GM21528 (cell line): ENCODE data around the gene FOXP4.

Experiments
- ATAC-seq: cut with Tn5 transposase; IDR thresholded peaks from one replicate; pipeline ENCODE4 v1.9.1; 2021; ENCODE audit warnings: mild to moderate bottlenecking, moderate library complexity; ENCODE audit not compliant: unreplicated experiment, low FRiP score

Gene FOXP4

DNA sequence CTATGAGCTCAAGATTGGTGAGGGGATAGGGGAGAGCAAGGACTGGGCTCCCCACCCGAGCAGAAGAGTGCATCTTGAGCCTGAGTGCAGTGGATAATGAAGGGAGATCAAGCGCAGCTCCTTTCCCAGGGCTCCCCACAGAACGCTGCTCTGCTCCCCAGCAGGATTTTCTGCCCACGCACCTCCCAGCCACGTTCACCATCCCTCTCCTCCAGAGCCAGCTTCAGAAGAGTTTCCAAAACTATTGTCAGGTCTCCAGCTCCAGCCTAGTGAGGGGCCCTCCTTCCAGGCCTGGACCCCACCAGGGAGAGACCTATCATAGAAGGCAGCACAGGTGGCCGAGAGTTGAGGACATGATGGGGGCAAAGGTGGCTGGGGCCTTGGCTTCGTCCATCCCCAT is 34.5 kb downstream of the FOXP4 start:
- ATAC-seq = no peak

DNA sequence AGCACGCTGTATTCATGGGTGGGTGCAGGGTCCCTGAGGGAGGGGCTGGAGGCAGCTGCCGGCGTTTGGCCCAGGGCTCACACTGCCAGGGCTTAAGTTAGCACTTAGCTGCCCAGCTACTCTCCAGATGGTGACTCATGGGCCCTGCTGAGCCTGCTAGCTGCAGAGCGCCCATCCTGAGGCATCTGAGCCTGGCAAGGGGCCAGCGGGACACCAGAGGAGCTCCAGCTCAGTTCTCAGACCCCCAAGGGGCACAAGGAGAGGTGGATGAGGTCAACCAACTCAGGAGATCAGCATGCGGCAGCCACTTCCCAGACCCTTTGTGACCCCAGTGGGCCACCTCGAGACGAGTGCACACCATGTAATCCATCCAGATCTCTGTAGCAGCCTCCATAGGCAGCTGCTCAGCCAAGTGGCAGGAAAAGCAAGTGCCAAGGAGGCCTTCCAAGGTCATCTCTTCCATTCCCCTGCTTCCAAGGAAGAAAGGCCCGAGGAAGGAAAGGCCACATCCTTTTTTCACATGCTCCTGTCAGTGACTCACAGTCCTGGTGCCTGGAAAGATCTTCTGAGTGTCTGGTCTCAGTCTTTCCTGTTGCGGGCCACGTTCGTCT is 35.3 kb downstream of the FOXP4 start:
- no peak for ATAC-seq

DNA sequence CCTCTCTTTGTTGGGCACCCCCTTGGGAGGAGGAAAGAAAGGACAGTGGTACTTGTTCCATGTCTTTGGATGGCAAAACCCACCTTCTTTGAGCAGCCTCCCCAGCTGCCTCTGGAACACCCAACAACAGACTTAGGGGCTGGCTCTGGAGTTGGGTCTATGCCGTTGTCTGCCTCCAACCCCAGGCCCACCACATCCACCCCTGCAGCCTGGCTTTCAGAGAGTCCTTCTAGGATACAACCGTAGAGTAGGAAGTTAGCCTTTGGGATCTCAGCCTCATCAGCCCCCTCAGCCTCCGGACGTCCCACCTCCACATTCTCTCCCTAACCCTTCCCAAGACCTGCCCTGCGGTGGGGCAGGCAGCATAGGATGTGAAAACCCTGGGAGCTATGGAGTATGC is 36.4 kb downstream of the FOXP4 start:
- ATAC-seq = no peak

DNA sequence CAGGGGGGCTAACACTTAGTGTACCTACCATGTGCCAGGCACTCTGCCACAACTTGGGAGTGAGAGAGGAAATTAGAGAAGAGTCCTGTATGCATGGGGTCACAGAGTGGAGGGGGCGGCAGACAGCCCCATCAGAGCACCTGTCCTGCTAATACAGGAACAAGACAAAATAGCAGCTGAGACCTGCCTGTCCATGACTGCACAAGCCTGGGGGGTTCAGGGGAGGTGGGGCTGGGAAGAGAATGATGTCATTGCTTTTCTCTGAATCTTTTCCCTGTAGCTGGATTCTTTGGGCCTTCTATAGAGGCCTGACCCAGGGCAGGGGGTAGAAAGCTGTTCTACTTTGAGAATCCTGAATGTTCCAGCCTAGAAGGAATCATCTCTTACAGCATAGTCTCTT is 37.4 kb downstream of the FOXP4 start:
- ATAC-seq = no peak

DNA sequence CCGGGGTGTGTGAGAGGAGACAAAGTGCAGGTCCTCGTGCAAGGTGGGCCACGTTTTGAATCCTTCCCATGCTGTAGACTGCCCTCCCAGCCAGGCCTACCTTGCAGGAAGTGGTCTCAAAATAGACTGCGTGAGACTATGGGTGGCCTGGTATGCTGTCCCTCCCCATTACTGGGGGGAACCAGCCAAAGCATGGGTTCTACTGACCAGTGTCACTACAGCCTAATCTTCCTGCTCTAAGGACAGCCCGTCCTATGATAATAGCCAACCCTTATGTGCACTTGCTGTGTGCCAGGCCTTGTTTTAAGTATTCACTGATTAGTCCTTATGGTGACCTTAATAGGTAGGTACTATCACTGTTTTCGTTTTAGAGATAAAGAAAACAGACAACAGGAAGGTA is 38.0 kb downstream of the FOXP4 start:
- no peak for ATAC-seq

DNA sequence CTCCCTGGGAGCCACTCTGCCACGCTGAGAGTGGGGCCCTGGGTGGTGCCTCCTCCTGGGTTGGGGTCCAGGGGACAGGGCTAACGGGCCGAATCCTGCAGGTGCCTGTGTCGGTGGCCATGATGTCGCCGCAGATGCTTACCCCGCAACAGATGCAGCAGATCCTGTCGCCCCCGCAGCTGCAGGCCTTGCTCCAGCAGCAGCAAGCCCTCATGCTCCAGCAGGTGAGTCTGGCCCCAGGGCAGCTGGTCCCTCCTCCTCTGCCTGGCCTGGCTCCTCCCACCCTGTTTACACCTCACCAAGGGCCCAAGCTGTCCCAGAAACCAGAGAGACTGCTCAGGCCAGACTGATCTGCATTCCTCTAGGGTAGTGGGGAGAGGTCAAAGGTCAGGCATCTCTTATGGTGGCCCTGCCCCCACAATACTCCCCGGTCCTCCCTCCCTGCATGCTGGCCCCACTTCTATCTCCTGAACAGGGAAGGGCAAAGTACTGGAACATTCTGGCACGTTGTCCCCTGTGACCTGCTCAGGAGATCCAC is 38.6 kb downstream of the FOXP4 start:
- no peak for ATAC-seq

DNA sequence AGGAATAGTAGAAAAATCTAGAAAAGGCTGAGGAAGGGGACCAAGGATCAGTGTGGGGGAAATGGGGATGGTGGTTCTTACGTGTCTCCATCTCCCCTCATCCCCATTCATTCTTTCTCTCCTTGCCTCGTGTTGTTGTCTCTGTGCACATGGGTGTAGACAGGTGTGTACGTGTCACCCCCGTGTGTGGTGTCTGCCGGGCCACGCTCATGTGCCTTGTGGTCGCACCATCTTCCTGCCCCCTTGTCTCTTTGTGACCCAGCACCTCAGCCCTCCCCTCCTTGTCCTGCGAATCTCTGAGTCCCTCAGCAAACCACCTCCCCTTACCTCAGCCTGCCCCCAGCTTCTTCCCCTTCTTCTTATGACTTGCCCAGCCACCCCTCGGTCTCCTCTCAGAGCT is 39.4 kb downstream of the FOXP4 start:
- no peak for ATAC-seq

DNA sequence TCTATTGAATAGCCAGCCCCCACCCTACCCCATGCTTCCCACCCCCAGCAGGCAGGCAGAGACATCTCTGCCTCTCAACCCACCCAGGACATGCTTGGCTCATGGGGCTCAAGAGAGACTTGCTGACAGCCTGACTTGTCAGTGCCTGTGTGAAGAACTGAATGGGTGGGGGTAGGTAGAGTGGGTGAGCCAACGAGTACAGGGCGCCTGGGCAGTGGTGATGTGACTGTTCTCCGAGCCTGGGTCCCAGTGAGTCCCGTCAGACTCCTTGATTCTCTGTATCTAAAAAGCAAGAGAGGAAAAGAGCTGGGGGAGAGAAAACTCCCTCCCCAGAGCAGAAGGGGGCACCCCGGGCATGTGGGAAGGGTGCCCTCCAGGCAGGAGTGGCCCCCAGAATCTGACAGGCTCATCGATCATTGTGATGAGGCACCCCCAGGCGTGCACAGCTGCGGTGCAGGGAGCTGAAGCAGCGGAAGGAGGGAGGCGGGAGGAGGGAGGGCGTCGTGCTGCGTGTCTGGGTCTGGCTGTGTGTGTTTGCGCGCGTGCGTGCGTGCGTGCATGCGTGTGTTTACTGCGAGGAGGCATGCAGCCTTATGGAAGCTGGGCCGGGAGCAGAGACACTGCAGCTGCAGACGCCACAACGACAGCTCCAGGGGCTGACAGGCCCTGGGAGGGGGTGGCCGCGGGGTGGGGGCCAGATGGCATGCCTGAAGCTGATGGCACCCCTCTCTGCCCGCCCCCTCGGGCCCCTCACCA is 40.2 kb downstream of the FOXP4 start:
- ATAC-seq = no peak

DNA sequence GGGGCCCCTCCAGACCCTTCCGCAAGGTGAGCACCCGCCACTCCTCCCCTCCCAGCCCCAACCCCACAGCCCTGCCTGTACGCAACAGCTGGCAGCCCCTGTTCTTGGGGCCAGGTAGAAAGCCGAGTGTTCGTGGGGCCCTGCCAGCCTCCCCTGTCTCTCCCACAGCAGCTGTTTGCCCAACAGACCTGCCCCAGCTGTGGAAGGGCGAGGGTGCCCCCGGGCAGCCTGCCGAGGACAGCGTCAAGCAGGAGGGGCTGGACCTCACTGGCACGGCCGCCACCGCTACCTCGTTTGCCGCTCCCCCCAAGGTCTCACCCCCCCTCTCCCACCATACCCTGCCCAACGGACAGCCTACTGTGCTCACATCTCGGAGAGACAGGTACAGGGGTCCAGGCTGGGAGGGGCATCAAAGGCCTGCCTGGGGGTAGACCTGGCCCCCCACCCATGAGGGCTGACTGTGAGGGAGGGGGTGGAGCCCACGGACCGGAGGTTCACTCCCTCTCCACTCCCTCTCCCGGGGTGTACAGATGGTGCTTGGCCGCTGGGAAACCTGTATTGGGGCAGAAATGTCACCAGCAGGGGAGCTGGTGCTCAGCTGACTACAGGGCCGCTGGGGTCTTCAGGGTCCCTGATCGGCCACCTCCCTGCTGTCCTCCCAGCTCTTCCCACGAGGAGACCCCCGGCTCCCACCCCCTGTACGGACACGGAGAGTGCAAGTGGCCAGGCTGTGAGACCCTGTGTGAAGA is 41.1 kb downstream of the FOXP4 start:
- ATAC-seq = no peak

DNA sequence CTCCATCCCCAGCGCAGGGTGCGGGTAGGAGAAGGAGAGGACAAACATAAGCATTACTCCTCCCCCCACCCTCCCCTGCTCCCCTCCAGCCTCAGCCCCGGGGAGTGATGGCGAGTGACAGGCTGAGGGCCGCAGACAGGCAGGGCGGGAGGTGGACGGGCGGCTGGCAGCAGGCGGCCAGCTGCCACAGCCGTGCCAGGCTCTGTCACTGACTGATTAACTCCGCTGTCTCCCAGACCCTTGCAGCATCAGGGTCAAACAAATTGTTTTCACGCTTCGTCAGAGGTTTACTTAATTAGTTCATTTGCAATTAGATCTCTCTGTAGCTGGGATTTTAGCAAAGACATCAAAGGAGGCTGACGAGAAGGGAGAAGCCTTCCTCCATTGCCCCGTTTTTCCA is 41.9 kb downstream of the FOXP4 start:
- ATAC-seq = no peak

DNA sequence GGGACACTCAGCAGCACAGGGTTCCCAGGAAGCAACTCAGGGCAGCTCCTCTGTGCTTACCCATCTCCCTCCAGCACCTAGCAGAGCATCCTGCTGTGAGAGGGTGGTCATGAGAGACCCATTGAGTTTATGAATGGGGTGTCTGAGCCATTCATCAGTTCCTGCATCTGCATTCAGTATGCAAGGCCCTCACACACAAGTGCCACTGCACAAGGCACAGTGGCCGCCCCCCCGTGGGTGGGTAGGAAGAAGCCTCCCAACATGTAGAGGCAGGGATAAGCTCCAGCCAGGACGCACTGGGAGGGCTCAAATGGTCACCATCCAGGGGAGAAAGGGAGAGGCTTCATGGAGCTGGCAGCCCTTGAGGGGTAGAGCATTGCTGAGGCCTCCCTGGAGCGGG is 43.0 kb downstream of the FOXP4 start:
- no peak for ATAC-seq

DNA sequence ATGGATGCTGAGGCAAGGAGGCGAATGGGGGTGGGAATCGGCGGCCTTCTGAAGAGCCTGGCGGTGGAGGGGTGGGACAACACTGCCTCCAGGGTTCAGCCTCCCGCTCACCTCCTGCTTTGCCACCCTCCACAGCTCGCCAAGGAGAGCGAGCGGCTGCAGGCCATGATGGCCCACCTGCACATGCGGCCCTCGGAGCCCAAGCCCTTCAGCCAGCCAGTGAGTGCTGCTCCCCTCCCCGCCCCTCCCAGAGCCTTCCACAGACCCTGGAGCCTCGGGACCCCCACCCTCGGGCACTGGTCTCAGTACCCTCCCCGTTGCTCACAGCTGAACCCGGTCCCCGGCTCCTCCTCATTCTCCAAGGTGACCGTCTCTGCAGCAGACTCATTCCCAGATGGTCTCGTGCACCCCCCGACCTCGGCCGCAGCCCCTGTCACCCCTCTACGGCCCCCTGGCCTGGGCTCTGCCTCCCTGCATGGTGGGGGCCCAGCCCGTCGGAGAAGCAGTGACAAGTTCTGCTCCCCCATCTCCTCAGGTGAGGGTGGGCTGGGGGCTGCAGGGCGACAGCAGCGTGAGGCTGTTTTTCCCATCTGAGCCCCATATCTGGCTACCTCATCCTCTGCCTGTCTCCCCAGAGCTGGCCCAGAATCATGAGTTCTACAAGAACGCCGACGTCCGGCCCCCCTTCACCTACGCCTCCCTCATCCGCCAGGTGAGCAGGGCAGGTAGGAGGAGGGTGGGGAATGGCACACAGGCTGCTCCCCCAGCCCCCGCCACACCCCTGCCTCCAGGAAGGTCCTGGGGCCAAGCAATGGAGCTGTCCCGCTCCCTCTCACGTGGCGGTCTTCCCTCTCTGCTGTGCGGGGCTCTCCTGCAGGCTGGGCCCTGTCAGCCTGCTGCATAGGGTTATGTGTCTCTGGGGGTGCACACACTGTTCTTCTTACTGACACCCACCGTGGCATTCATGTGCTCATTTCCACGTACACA is 43.7 kb downstream of the FOXP4 start:
- no peak for ATAC-seq

DNA sequence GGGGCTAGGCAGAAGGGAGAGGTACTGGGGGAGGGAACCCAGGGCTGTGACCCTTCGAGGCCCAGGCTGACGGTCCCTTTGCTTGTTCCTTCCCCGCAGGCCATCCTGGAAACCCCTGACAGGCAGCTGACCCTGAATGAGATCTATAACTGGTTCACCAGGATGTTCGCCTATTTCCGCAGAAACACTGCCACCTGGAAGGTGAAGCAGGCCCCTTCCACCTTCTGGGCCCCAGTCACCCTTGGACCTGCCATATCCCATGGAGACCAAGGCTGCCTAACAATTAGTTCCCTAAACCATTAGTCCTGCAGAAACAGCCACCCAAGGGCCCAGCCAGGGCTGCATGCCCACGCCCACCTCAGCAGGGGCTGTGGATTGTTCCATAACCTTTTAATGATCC is 44.9 kb downstream of the FOXP4 start:
- no peak for ATAC-seq

DNA sequence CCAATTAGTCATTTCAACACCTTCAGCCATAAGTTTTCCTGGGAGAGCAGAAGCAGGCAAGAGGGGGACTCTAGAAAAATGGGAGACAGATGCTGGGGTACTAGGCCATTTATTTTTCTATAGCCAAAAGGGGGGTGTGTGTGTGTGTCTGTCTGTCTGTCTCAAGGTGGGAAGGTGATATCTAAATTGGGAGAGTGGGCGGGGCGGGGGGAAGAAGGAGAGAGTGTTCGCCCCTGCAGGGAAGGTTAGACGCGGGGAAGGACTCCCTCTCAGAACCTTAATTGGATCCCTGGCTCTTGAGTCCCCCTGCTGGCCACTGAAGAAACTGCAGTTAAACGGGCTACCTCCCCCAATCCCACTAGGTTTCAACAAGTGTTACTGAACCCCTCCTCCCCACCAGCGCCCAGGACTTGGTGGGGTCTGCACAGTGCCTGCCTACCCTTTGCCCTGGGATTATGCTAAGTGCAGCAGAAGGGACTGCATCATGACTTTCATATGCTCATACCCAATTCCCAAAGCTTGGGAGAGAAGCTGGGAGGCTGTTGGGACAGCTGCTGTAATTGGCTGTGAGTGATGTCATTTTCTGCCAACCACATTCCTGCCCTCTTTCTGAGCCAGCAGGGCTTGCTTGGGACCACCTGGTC is 45.8 kb downstream of the FOXP4 start:
- no peak for ATAC-seq

DNA sequence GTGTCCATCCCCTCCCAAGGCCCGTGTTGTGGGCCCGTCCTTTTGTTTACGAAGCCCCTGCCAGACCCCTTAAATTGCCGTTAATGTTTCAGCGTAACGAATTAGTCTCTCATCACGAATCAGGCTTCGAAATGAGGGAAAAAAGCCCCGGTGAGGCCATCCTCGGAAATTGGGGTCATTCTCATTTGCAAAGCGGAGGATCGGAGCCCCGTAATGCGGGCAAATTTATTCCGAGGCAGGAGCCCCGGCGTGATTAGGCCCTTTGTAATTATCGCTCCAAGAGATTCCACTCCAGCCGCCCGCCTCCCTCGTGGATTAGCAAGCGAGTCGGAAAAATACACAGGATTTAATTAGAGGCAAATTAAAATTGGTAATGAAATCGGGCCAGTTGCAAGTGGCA is 47.2 kb downstream of the FOXP4 start:
- no peak for ATAC-seq

DNA sequence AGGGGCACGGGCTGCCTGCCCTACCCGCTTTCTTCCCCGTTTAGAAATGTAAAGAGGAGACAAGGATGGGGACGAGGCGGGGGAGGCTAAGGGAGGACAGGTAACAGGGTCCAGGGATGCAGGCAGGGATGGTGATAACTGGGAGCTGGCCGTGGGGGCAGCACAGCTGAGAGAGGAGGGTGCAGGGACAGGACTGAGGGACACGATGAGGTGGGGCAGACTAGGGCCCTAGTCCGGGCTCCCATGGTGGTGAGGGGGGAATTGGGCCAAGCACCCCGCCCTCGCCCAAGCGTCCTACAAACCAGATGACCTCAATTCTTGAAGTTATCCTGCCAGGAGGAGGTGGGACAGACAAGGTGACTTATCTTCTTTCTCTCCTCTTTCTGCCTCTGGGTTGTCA is 47.7 kb downstream of the FOXP4 start:
- ATAC-seq = no peak

DNA sequence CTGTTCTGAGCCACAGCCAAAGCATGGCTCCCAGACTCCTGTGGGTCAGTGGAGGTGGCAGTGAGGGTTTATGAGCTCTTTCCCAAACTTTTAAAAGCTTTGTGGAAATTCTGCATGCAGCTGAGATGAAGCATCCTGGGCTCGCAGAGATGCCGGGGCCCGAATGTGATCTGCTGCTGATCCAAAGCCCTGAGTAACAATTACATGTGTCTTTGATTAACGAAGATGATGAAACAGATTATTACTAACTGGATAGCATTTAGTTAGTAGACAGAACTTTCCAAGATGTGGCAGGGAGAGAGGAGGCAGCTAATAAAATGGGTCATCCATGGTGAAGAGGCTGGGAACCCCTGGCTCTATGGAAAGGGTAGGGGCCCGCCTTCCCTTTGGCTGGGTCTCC is 48.1 kb downstream of the FOXP4 start:
- ATAC-seq = no peak

DNA sequence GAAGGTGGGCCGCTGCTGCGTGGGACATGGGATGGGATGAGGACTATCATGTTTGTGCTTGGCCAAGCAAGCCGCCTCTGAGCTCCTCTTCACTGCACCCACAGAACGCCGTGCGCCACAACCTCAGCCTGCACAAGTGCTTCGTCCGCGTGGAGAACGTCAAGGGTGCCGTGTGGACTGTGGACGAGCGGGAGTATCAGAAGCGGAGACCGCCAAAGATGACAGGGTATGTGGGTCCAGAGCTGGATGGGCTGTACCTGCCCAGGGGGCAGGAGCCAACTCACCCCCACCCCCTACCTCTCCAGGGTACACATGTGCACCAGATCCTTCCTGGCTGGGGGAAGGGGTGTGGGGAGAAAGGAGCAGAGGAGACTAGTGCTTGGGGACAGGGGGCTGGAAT is 48.6 kb downstream of the FOXP4 start:
- no peak for ATAC-seq

DNA sequence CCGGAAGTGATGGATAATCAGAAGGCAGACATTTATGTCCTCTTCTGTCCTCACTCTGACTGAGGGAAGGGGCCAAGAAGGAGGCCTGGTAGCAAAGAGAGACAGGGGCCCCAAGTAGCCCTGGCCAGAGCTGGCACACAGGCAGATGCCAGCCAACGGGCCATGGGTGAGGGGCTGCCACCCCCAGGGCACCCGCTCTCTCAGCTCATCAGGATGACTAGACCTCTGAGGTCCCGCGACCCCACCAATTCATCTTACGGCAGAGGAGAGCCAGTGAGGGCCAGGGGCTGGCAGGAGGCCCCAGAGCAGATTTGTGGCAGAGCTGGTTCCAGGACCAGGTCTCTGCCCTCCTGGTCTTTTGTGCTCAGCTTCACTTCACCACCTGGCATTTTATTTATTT is 49.0 kb downstream of the FOXP4 start:
- ATAC-seq = no peak

DNA sequence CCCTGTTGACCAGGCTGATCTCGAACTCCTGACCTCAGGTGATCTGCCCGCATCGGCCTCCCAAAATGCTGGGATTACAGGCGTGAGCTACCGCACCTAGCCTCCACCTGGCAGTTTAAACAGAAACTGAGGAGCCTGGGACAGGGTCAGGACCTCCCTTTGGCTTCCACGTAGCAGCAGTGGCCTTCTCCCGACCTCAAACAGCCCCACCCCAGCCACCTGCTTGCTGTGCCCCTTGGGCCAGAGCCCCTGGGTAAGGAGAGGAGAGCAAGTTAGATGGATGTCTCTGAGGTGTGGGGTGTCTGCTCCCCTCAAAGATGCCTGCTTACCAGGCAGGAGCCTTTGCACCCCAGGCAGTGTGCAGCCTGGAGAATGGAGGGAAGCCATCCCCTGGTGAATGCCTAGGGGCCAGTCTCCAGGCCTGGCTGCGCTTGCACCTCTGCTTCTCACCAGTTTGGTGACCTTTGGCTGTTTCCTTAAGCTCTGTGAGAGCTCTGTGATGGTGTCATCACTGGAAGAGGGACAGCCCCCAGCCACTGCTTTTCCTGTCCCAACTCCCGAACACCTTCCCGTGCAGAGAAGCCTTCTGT is 50.0 kb downstream of the FOXP4 start:
- no peak for ATAC-seq
